Fibroblast of lung (primary cell): ENCODE measurements around the gene POP4. TPM values are rescaled to one million over a fixed set of nuclear protein-coding genes. Genes with fewer than 3 reads are reported as not detected.

ENCODE experiments used
- DNase-seq, 2 donors: peaks; one replicate each; pipeline versions ENCODE4 v3.0.0 to v3.0.0-alpha.2; 2010; ENCODE audit warnings: low read depth in 2 of 2
- H2AFZ ChIP-seq: 2 replicates; pipeline ENCODE4 v1.5.1; 2012; ENCODE audit warnings: low read length, control low read depth, inconsistent platforms
- H3K27ac ChIP-seq: 2 replicates; pipeline ENCODE4 v1.5.1; 2011; ENCODE audit warnings: low read length, control low read depth; ENCODE audit not compliant: insufficient read depth
- H3K27me3 ChIP-seq: 2 replicates; pipeline ENCODE4 v1.5.1; 2011; ENCODE audit warnings: mild to moderate bottlenecking, low read length; ENCODE audit not compliant: control insufficient read depth, insufficient read depth
- H3K36me3 ChIP-seq: 2 replicates; pipeline ENCODE4 v1.5.1; 2011; ENCODE audit warnings: low read length; ENCODE audit not compliant: control insufficient read depth, insufficient read depth
- H3K4me1 ChIP-seq: 2 replicates; pipeline ENCODE4 v1.5.1; 2011; ENCODE audit warnings: low read length; ENCODE audit not compliant: control insufficient read depth, insufficient read depth; ENCODE audit errors: extremely low read depth
- H3K4me2 ChIP-seq: 2 replicates; pipeline ENCODE4 v1.5.1; 2011; ENCODE audit warnings: low read length, control low read depth; ENCODE audit not compliant: insufficient read depth; ENCODE audit errors: extremely low read depth
- H3K4me3 ChIP-seq, 4 experiments: fragments of 200-600 bp in 1 of 4; sonication (generic) in 1 of 4; replicated peaks in 1 of 4; 2 replicates each; pipeline ENCODE4 v1.5.1; 2011 to 2016; ENCODE audit warnings: low read length in 4 of 4, low read depth in 3 of 4, mild to moderate bottlenecking in 3 of 4, control low read depth in 2 of 4, inconsistent platforms in 1 of 4, mixed read lengths in 1 of 4; ENCODE audit not compliant: insufficient read depth in 1 of 4; ENCODE audit errors: control extremely low read depth in 1 of 4
- H3K79me2 ChIP-seq: 2 replicates; pipeline ENCODE4 v1.5.1; 2012; ENCODE audit warnings: mild to moderate bottlenecking, low read length, inconsistent platforms; ENCODE audit not compliant: control insufficient read depth, insufficient read depth
- H3K9ac ChIP-seq: 2 replicates; pipeline ENCODE4 v1.5.1; 2011; ENCODE audit warnings: mild to moderate bottlenecking, low read length, control low read depth; ENCODE audit not compliant: insufficient read depth
- H3K9me3 ChIP-seq: 2 replicates; pipeline ENCODE4 v1.5.1; 2012; ENCODE audit warnings: low read depth, low read length; ENCODE audit not compliant: control insufficient read depth, insufficient read depth
- H4K20me1 ChIP-seq: 2 replicates; pipeline ENCODE4 v1.5.1; 2011; ENCODE audit warnings: low read length; ENCODE audit not compliant: control insufficient read depth, insufficient read depth; ENCODE audit errors: extremely low read depth
- CTCF ChIP-seq, 2 donors: IDR thresholded peaks in 1 of 2; conservative IDR thresholded peaks in 1 of 2; 1 replicate in 1 of 2; 2 replicates in 1 of 2; pipeline ENCODE4 v1.5.1; 2011 to 2012; ENCODE audit warnings: low read length in 2 of 2, control low read depth in 1 of 2, inconsistent platforms in 1 of 2, low read depth in 1 of 2, mild to moderate bottlenecking in 1 of 2
- EZH2 ChIP-seq: IDR thresholded peaks from 2 replicates; pipeline ENCODE4 v1.5.1; 2012; ENCODE audit warnings: low read length, control low read depth, mild to moderate bottlenecking; ENCODE audit errors: missing control alignments
- polyA plus RNA-seq, 2 donors: library from polyadenylated mRNA; depleted of rRNA in 1 of 2; stranded (reverse) in 1 of 2; unstranded in 1 of 2; fragments of >200 nt; gene quantifications; 2 replicates each; pipeline ENCODE4 v1.2.1, GENCODE V29; 2011 to 2012; ENCODE audit warnings: missing spikeins in 1 of 2
- total RNA-seq: library from RNA; depleted of rRNA; stranded (reverse); fragments of >200 nt; gene quantifications from 2 replicates; pipeline ENCODE4 v1.2.1, GENCODE V29; 2014

Gene POP4
- total and polyA plus RNA-seq, 2 donors (not counting 1 experiment from before 2014, with no cell fraction given): 77.1 to 102 TPM

GRCh38 chr19:29577649-29577963, 28.5 kb upstream of the POP4 start:
- TF ChIP-seq EZH2 (no peak), CTCF (conservative IDR thresholded peaks at IDR 0.05 in 1 of 2, IDR thresholded peaks at IDR 0.05 in 1 of 2; ENCODE audit: low read depth in 1 of 2, low read length in 2 of 2) (no peak)
- Histone ChIP-seq H3K27me3 (no peaks in the 10 kb centered on the region), H3K36me3 (no peaks in the 10 kb centered on the region), H3K4me1 (no peaks in the 10 kb centered on the region), H4K20me1 (no peaks in the 10 kb centered on the region), H3K27ac (no peak overlapping the region), H3K4me2 (no peak overlapping the region), H3K4me3 (no peak overlapping the region), H3K79me2 (no peaks in the 10 kb centered on the region), H3K9me3 (no peaks in the 10 kb centered on the region), H3K9ac (no peak overlapping the region), H2AFZ (no peak overlapping the region)
- DNase-seq: no peak

- H3K36me3 ChIP-seq: no peaks in the 10 kb centered on the region
- no peaks in the 10 kb centered on the region for H3K27me3 ChIP-seq
- H3K9ac ChIP-seq: no peak overlapping the region
- no peak overlapping the region for H3K4me3 ChIP-seq
- H3K4me1 ChIP-seq: no peaks in the 10 kb centered on the region
- H3K27ac ChIP-seq: no peak overlapping the region
- no peak for DNase-seq
- TF ChIP-seq EZH2: no peak
- TF ChIP-seq CTCF (conservative IDR thresholded peaks at IDR 0.05 in 1 of 2, IDR thresholded peaks at IDR 0.05 in 1 of 2; ENCODE audit: low read depth in 1 of 2, low read length in 2 of 2): no peak
- no peak overlapping the region for H3K4me2 ChIP-seq
- no peaks in the 10 kb centered on the region for H3K79me2 ChIP-seq
- no peaks in the 10 kb centered on the region for H4K20me1 ChIP-seq
- no peaks in the 10 kb centered on the region for H3K9me3 ChIP-seq
- H2AFZ ChIP-seq: no peak overlapping the region
Measured at GRCh38 chr19:29578349-29578748, 27.7 kb upstream of the POP4 start.

- no peak for DNase-seq
- TF ChIP-seq EZH2 (no peak), CTCF (conservative IDR thresholded peaks at IDR 0.05 in 1 of 2, IDR thresholded peaks at IDR 0.05 in 1 of 2; ENCODE audit: low read depth in 1 of 2, low read length in 2 of 2) (no peak)
- Histone ChIP-seq H2AFZ (no peak overlapping the region), H3K4me1 (no peaks in the 10 kb centered on the region), H3K4me3 (no peak overlapping the region), H3K27ac (no peak overlapping the region), H4K20me1 (no peaks in the 10 kb centered on the region), H3K79me2 (no peaks in the 10 kb centered on the region), H3K9ac (no peak overlapping the region), H3K4me2 (no peak overlapping the region), H3K27me3 (no peaks in the 10 kb centered on the region), H3K36me3 (no peaks in the 10 kb centered on the region), H3K9me3 (no peaks in the 10 kb centered on the region)
Measured at GRCh38 chr19:29579308-29579910, 26.7 kb upstream of the POP4 start.
